ENCODE data around the gene GGCX.
A peak's percentile ranks its signal among the peaks of the same experiment; 100 is the strongest.

Gene GGCX

DNA sequence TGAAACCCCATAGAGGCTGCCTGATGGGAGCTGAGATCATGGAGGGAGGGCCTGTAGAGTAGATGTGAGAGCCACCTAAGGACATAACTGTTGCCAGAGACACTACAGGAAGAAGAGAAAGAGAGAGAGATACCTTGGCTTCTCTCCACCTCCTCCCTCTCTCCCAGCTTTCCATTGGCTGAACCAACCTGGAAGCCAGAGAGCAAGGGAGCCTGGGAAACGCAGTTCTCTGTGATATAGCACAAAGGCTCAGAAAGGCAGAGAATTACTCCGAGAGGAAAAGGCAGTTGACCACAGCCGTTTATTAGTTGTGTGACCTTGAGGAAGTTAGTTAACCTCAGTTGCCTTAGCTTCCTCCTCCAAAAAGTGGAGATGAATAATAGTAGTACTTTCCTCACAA is 60.0 kb downstream of the GGCX start:
- peak; percentile 29 for DNase-seq (ENCODE audit: low read depth)

DNA sequence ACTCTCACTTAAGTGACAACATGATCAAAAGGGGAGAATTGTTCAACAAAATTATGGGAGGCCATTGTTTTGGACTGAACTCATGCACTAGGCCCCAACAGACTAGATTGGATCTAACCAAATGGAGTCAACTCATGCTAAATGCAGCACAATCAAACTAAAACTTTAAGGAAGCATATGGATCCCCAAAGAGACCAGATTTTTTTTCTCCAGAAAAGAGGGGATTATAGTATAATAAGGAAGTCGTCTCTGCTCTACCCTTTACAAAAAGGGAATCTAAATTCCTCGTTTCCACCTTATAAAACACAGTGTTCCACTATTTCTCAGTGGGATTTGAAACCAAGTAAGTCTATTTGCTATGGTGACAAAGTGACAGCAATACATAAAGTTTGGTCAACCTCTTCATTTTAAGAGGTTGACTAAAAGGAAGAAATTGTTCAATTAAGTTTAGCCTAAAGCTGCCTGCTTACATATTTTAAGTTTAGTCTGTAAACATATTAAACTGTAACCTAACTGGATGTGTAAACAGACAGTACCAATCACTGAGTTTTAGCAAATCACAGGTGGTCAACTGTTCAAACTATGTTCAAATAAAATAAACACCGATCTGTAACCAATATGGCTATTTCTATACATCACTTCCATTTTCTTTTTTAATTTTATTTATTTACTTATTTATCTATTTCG is 63.2 kb downstream of the GGCX start:
- no peak overlapping the region for H3K4me3 ChIP-seq (replicated peaks; ENCODE audit: low read depth, low read length)
- TF ChIP-seq, protein P1, sequence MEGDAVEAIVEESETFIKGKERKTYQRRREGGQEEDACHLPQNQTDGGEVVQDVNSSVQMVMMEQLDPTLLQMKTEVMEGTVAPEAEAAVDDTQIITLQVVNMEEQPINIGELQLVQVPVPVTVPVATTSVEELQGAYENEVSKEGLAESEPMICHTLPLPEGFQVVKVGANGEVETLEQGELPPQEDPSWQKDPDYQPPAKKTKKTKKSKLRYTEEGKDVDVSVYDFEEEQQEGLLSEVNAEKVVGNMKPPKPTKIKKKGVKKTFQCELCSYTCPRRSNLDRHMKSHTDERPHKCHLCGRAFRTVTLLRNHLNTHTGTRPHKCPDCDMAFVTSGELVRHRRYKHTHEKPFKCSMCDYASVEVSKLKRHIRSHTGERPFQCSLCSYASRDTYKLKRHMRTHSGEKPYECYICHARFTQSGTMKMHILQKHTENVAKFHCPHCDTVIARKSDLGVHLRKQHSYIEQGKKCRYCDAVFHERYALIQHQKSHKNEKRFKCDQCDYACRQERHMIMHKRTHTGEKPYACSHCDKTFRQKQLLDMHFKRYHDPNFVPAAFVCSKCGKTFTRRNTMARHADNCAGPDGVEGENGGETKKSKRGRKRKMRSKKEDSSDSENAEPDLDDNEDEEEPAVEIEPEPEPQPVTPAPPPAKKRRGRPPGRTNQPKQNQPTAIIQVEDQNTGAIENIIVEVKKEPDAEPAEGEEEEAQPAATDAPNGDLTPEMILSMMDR (IDR thresholded peaks at IDR 0.05; ENCODE audit: low read length, missing control alignments) = no peak
- no peak for DNase-seq (ENCODE audit: low read depth)

More for the DNA sequence above, 60.0 kb downstream of the GGCX start:
- H3K4me3 ChIP-seq (replicated peaks; ENCODE audit: low read depth, low read length) = no peak overlapping the region
- TF ChIP-seq, protein P1 (IDR thresholded peaks at IDR 0.05; ENCODE audit: low read length, missing control alignments) = no peak

DNA sequence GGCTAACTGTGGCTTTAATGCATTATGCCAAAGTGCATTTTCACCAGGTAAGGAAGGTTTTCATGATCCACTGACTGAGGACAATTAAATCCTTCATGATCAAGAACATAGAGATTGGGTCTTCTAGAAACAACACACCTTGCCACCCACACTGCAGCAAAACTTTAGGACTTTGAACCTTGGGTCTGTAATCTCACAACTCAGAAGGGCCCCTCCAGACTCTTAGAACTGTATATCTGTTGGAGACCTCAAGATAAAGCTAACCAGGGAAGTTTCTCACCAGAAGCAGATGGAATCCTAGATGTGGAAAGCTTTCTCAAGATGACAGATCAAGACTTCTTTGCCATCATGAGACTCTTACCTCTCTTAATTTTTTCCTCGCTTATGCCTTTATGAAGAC is 64.9 kb downstream of the GGCX start:
- no peak for DNase-seq (ENCODE audit: low read depth)
- H3K4me3 ChIP-seq (replicated peaks; ENCODE audit: low read depth, low read length) = no peak overlapping the region
- TF ChIP-seq, protein P1 (IDR thresholded peaks at IDR 0.05; ENCODE audit: low read length, missing control alignments) = no peak

All from fibroblast of pulmonary artery (primary cell).